Measurements from ENCODE around the gene ZCWPW2. TPM values are rescaled to one million over a fixed set of nuclear protein-coding genes. Genes with fewer than 3 reads are reported as not detected.

Gene ZCWPW2
- total and polyA plus RNA-seq, 4 donors, result 0.15 to 0.23 (median 0.16) TPM

- TF ChIP-seq FOXA2 (IDR thresholded peaks at IDR 0.05) (no peak), YY1 (IDR thresholded peaks at IDR 0.05) (no peak), JUND (IDR thresholded peaks at IDR 0.05) (no peak), REST (IDR thresholded peaks at IDR 0.05) (no peak), RXRA (IDR thresholded peaks at IDR 0.05) (no peak), RAD21 (IDR thresholded peaks at IDR 0.05) (no peak), CTCF (IDR thresholded peaks at IDR 0.05; ENCODE audit: low read depth, low read length, missing input control) (no peak), HNF4A (conservative IDR thresholded peaks at IDR 0.05) (no peak)
- Histone ChIP-seq H3K27me3 (ENCODE audit: control insufficient read depth in 4 of 4, insufficient read depth in 4 of 4, low read length in 3 of 4) (peaks cover 0 to 18% (median 9%) of the 10 kb centered on the region in 4 donors), H3K36me3 (ENCODE audit: control insufficient read depth in 4 of 4, insufficient read depth in 3 of 4, low read depth in 1 of 4, low read length in 3 of 4) (no peaks in the 10 kb centered on the region), H3K27ac (ENCODE audit: low read depth in 1 of 2, low read length in 2 of 2) (no peak overlapping the region), H3K4me3 (ENCODE audit: low read depth in 1 of 3, low read length in 3 of 3) (no peak overlapping the region), H3K9ac (ENCODE audit: low read depth in 1 of 2, low read length in 2 of 2) (no peak overlapping the region), H3K9me3 (ENCODE audit: control insufficient read depth in 4 of 4, low read length in 3 of 4) (no peaks in the 10 kb centered on the region), H3K4me1 (ENCODE audit: control insufficient read depth in 4 of 4, insufficient read depth in 4 of 4, low read length in 3 of 4) (peaks cover 6 to 19% (median 12%) of the 10 kb centered on the region in 4 donors)
- WGBS, result 64% methylated on average over 5 of the region's 5 CpGs
- DNase-seq (ENCODE audit: low spot score), result no peak
These were observed 225.5 kb downstream of the ZCWPW2 start for GRCh38 chr3:28574036-28574435.

GRCh38 chr3:28575100-28575745, 226.7 kb downstream of the ZCWPW2 start:
- DNase-seq (ENCODE audit: low spot score), result no peak
- Histone ChIP-seq H3K9ac (ENCODE audit: low read depth in 1 of 2, low read length in 2 of 2) (no peak overlapping the region), H3K27me3 (ENCODE audit: control insufficient read depth in 4 of 4, insufficient read depth in 4 of 4, low read length in 3 of 4) (peaks cover 0 to 21% (median 9%) of the 10 kb centered on the region in 4 donors), H3K27ac (ENCODE audit: low read depth in 1 of 2, low read length in 2 of 2) (no peak overlapping the region), H3K4me1 (ENCODE audit: control insufficient read depth in 4 of 4, insufficient read depth in 4 of 4, low read length in 3 of 4) (peaks cover 6 to 19% (median 12%) of the 10 kb centered on the region in 4 donors), H3K4me3 (ENCODE audit: low read depth in 1 of 3, low read length in 3 of 3) (peak overlapping the region in 2 of 3 donors; percentile 50 to 59), H3K9me3 (ENCODE audit: control insufficient read depth in 4 of 4, low read length in 3 of 4) (no peaks in the 10 kb centered on the region), H3K36me3 (ENCODE audit: control insufficient read depth in 4 of 4, insufficient read depth in 3 of 4, low read depth in 1 of 4, low read length in 3 of 4) (no peaks in the 10 kb centered on the region)
- no peak for TF ChIP-seq ZBTB33 (IDR thresholded peaks at IDR 0.05)
- WGBS, result 4% methylated on average over 55 of the region's 55 CpGs

Other genes with a start within 250 kb of the ZCWPW2 start
- 1 to 10 TPM; 4.2 TPM for gene CMC1, start 107.1 kb upstream of the ZCWPW2 start, total RNA-seq
- gene CMC1, start 107.1 kb upstream of the ZCWPW2 start, polyA plus RNA-seq, result 10 to 100 TPM; 26.9 to 58.4 TPM
- 10 to 100 TPM; 22.8 to 30.4 TPM for gene AZI2, start 103 bp downstream of the ZCWPW2 start, total RNA-seq
- gene AZI2, start 103 bp downstream of the ZCWPW2 start, polyA plus RNA-seq, result 10 to 100 TPM; 17.1 to 21.7 TPM